ENCODE data around the gene SCAMP5. TPM values are rescaled to one million over a fixed set of nuclear protein-coding genes. Genes with fewer than 3 reads are reported as not detected.

The SCAMP5 gene, protein sequence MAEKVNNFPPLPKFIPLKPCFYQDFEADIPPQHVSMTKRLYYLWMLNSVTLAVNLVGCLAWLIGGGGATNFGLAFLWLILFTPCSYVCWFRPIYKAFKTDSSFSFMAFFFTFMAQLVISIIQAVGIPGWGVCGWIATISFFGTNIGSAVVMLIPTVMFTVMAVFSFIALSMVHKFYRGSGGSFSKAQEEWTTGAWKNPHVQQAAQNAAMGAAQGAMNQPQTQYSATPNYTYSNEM
- 1 to 10 TPM in 1 of 5 donors, under 1 TPM in 4; 0.26 to 8.2 (median 0.51) TPM for total RNA-seq
- 0.57 TPM for total RNA-seq (2013)
- 0 to 5.7 (median 0.46) reads per million in 29 experiments for total RNA-seq

- Mint-ChIP-seq H3K36me3 (no peaks in the 10 kb centered on the region), H3K4me1 (peaks cover 10 to 18% (median 16%) of the 10 kb centered on the region in 3 donors), H3K27me3 (peaks cover 27 to 34% of the 10 kb centered on the region in 2 donors), H3K4me3 (peak within 1 kb of the TSS; percentile 77 to 85 (median 78)), H3K27ac (peak within 1 kb of the TSS in 1 of 2 donors; percentile 67), H3K9me3 (no peaks in the 10 kb centered on the region)
- Histone ChIP-seq H3K27me3 (replicated peaks in 1 of 2; ENCODE audit: control insufficient read depth in 2 of 2, extremely low read depth in 1 of 2, insufficient read depth in 2 of 2, low read length in 1 of 2) (peaks cover 0 to 48% of the 10 kb centered on the region in 2 experiments), H3K36me3 (ENCODE audit: control insufficient read depth in 2 of 2, extremely low read depth in 1 of 2, insufficient read depth in 1 of 2, low read length in 1 of 2) (no peaks in the 10 kb centered on the region), H3K9me3 (no peaks in the 10 kb centered on the region), H3K27ac (ENCODE audit: low read length) (no peak within 1 kb of the TSS), H3K4me3 (ENCODE audit: control insufficient read depth in 1 of 2, extremely low read depth in 1 of 2, low read length in 1 of 2) (peak within 1 kb of the TSS; percentile 66 to 74), H3K4me1 (ENCODE audit: control insufficient read depth in 1 of 2, extremely low read depth in 1 of 2, insufficient read depth in 2 of 2, low read length in 2 of 2) (peaks cover 0 to 19% of the 10 kb centered on the region in 2 experiments)
- DNase-seq (peak; percentile 76 to 94 (median 88)), ATAC-seq (replicated peaks in 1 of 4) (peak; percentile 95 to 98 (median 97))
- CTCF ChIA-PET, result interaction anchor here (0.5 to 1.5 kb wide), 6 partner anchors 20 to 258 kb away, joined by 3 to 6 read pairs (median 3); partner anchors contain the start of genes PPCDC (in 2 of the 2) and CPLX3 (in 1 of the 2)
- POLR2A ChIA-PET, result interaction anchor here in 1 of 2 donors (0.7 kb wide), 1 partner anchor 168 kb away, joined by 5 read pairs; no protein-coding TSS in a partner anchor
- under 1% methylated on average over 44 of the region's 58 CpGs for whole genome bisulfite sequencing (ENCODE audit: insufficient coverage)
These were observed at the start of gene SCAMP5 for GRCh38 chr15:74995182-74995778. TSS of gene SCAMP5 (plus strand) at chr15:74995563. CDS start at chr15:75011840, 16,277 bp downstream.

DNA sequence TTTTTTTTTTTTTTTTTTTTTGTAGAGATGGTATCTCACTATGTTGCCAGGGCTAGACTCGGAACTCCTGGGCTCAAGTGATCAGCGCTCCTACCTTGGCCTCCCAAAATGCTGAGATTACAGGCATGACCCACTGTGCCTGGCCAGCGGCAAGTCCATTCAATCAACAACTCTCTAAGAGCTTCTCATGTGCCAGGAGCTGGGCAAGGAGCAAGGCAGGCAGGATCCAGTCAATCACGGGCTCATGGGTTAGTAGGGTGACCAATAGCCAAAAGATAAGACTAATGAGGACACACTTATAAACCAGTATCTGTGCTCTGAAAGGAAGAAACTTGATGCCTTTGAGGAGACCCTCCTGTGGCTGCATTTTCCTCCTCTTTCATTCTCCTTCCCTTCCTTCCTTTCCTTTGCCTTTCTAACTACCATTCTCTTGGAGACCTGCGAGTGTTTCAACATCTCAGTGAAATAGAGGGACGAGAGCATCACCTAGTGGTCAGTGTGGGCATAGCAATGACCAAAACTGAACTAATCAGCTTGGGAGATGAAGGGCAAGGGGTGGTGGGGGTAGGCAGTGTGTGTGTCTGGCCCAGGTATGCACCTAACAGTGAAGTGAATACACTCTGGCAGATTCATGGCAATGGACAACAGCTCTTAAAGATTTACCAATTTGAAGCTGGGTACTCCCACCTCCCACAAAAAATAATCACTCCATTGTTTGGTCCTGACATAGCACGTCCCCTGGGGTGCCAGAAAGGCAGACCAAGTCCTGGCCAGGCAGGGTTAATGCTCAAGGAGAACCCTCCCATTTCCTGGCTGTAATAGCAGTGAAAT lies 45.1 kb upstream of the SCAMP5 start:
- WGBS (ENCODE audit: insufficient coverage), result 94% methylated on average over 3 of the region's 7 CpGs
- H3K36me3 Mint-ChIP-seq, result no peaks in the 10 kb centered on the region
- no peak overlapping the region for H3K27ac Mint-ChIP-seq
- DNase-seq, result peak; percentile 39 to 88 (median 68)
- Histone ChIP-seq H3K27ac (ENCODE audit: low read length) (no peak overlapping the region), H3K9me3 (no peaks in the 10 kb centered on the region), H3K27me3 (replicated peaks in 1 of 2; ENCODE audit: control insufficient read depth in 2 of 2, extremely low read depth in 1 of 2, insufficient read depth in 2 of 2, low read length in 1 of 2) (peaks cover 0 to 27% of the 10 kb centered on the region in 2 experiments), H3K4me1 (ENCODE audit: control insufficient read depth in 1 of 2, extremely low read depth in 1 of 2, insufficient read depth in 2 of 2, low read length in 2 of 2) (peaks cover 0 to 7% of the 10 kb centered on the region in 2 experiments), H3K4me3 (ENCODE audit: control insufficient read depth in 1 of 2, extremely low read depth in 1 of 2, low read length in 1 of 2) (no peak overlapping the region), H3K36me3 (ENCODE audit: control insufficient read depth in 2 of 2, extremely low read depth in 1 of 2, insufficient read depth in 1 of 2, low read length in 1 of 2) (no peaks in the 10 kb centered on the region)
- H3K27me3 Mint-ChIP-seq, result no peaks in the 10 kb centered on the region
- H3K4me1 Mint-ChIP-seq, result peaks cover 0 to 9% (median 3%) of the 10 kb centered on the region in 3 donors
- ATAC-seq (replicated peaks in 1 of 4), result peak; percentile 89 to 93 (median 90)
- no peaks in the 10 kb centered on the region for H3K9me3 Mint-ChIP-seq
- ChIA-PET CTCF (interaction anchor here (0.6 to 2.1 kb wide), 12 partner anchors 10 to 316 kb away, joined by 3 to 15 read pairs (median 6); partner anchors contain the start of gene COX5A (in 1 of the 2)), POLR2A (interaction anchor here in 1 of 2 donors (1.0 kb wide), 1 partner anchor 16 kb away, joined by 3 read pairs; no protein-coding TSS in a partner anchor)
- H3K4me3 Mint-ChIP-seq, result no peak overlapping the region

DNA sequence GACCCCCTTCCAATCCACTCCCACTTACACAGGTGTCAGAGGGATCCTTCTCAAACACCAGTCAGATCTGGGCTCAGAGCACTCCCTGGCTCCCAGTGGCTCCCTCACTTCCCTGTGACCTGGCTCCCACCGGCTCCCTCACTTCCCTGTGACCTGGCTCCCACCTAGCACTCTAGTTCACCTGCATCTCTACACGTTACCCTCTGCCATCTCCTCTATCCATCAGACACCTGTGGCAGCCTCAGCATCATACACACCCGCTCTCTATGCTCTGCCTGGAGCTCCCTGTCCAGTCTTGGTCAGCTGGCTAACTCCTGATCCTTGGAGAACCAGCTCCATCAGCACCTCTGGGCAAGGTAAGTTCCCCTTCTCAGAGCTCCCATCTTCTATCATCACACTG lies 44.4 kb upstream of the SCAMP5 start:
- peaks cover 0 to 13% (median 7%) of the 10 kb centered on the region in 3 donors for H3K4me1 Mint-ChIP-seq
- no peak overlapping the region for H3K4me3 Mint-ChIP-seq
- Histone ChIP-seq H3K4me3 (ENCODE audit: control insufficient read depth in 1 of 2, extremely low read depth in 1 of 2, low read length in 1 of 2) (no peak overlapping the region), H3K9me3 (no peaks in the 10 kb centered on the region), H3K27ac (ENCODE audit: low read length) (no peak overlapping the region), H3K36me3 (ENCODE audit: control insufficient read depth in 2 of 2, extremely low read depth in 1 of 2, insufficient read depth in 1 of 2, low read length in 1 of 2) (no peaks in the 10 kb centered on the region), H3K4me1 (ENCODE audit: control insufficient read depth in 1 of 2, extremely low read depth in 1 of 2, insufficient read depth in 2 of 2, low read length in 2 of 2) (peaks cover 3 to 14% of the 10 kb centered on the region in 2 experiments), H3K27me3 (replicated peaks in 1 of 2; ENCODE audit: control insufficient read depth in 2 of 2, extremely low read depth in 1 of 2, insufficient read depth in 2 of 2, low read length in 1 of 2) (peaks cover 2 to 34% of the 10 kb centered on the region in 2 experiments)
- ATAC-seq (replicated peaks in 1 of 4) (no peak), DNase-seq (no peak)
- H3K27me3 Mint-ChIP-seq, result no peaks in the 10 kb centered on the region
- H3K36me3 Mint-ChIP-seq, result no peaks in the 10 kb centered on the region
- WGBS (ENCODE audit: insufficient coverage), result 84% methylated on average over 3 of the region's 3 CpGs
- POLR2A ChIA-PET, result no interaction called here
- H3K9me3 Mint-ChIP-seq, result no peaks in the 10 kb centered on the region
- H3K27ac Mint-ChIP-seq, result no peak overlapping the region
- CTCF ChIA-PET, result interaction anchor here (0.6 to 2.1 kb wide), 13 partner anchors 9 to 417 kb away, joined by 3 to 15 read pairs (median 4); partner anchors contain the start of gene COX5A (in 1 of the 2)

GRCh38 chr15:74954515-74954914 lies 40.8 kb upstream of the SCAMP5 start:
- peak overlapping the region in 1 of 3 donors; percentile 69 for H3K4me3 Mint-ChIP-seq
- CTCF ChIA-PET, result interaction anchor here in 1 of 2 donors (0.6 to 1.7 kb wide), 2 partner anchors 17 to 317 kb away, joined by 3 to 5 read pairs; partner anchors contain the start of gene COX5A
- H3K27ac Mint-ChIP-seq, result no peak overlapping the region
- Histone ChIP-seq H3K27ac (ENCODE audit: low read length) (no peak overlapping the region), H3K36me3 (ENCODE audit: control insufficient read depth in 2 of 2, extremely low read depth in 1 of 2, insufficient read depth in 1 of 2, low read length in 1 of 2) (no peaks in the 10 kb centered on the region), H3K9me3 (no peaks in the 10 kb centered on the region), H3K27me3 (replicated peaks in 1 of 2; ENCODE audit: control insufficient read depth in 2 of 2, extremely low read depth in 1 of 2, insufficient read depth in 2 of 2, low read length in 1 of 2) (peaks cover 2 to 60% of the 10 kb centered on the region in 2 experiments), H3K4me1 (ENCODE audit: control insufficient read depth in 1 of 2, extremely low read depth in 1 of 2, insufficient read depth in 2 of 2, low read length in 2 of 2) (peaks cover 3 to 43% of the 10 kb centered on the region in 2 experiments), H3K4me3 (ENCODE audit: control insufficient read depth in 1 of 2, extremely low read depth in 1 of 2, low read length in 1 of 2) (no peak overlapping the region)
- no peaks in the 10 kb centered on the region for H3K9me3 Mint-ChIP-seq
- POLR2A ChIA-PET, result interaction anchor here in 1 of 2 donors (0.6 kb wide), 1 partner anchor 883 kb away, joined by 7 read pairs; no protein-coding TSS in a partner anchor
- ATAC-seq (replicated peaks in 1 of 4) (no peak), DNase-seq (no peak)
- no peaks in the 10 kb centered on the region for H3K36me3 Mint-ChIP-seq
- H3K4me1 Mint-ChIP-seq, result peaks cover 24 to 34% (median 25%) of the 10 kb centered on the region in 3 donors
- H3K27me3 Mint-ChIP-seq, result peaks cover 10 to 23% of the 10 kb centered on the region in 2 donors

DNA sequence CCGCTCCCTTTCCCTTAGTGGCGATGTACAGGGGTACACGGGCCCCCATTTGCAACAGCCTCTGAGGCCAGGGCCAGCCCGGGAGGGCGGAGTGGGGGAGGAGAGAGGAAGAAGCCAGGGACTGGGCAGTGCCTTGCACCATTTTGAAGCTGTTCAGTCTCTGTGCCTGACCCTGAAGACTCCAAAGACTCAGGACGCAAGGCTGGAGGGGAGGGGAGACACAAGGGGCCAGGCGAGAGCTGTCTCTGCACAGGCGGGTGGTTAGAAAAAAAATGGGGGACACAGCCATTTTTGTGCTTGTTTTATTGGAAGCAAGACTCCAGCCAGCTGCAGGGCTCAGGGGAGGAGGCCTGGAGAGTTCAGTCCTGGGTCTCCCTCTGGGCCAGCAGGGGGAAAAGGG lies 40.3 kb upstream of the SCAMP5 start:
- POLR2A ChIA-PET, result interaction anchor here in 1 of 2 donors (0.6 kb wide), 1 partner anchor 883 kb away, joined by 7 read pairs; no protein-coding TSS in a partner anchor
- Histone ChIP-seq H3K27me3 (replicated peaks in 1 of 2; ENCODE audit: control insufficient read depth in 2 of 2, extremely low read depth in 1 of 2, insufficient read depth in 2 of 2, low read length in 1 of 2) (peaks cover 2 to 61% of the 10 kb centered on the region in 2 experiments), H3K27ac (ENCODE audit: low read length) (no peak overlapping the region), H3K9me3 (no peaks in the 10 kb centered on the region), H3K4me3 (ENCODE audit: control insufficient read depth in 1 of 2, extremely low read depth in 1 of 2, low read length in 1 of 2) (no peak overlapping the region), H3K36me3 (ENCODE audit: control insufficient read depth in 2 of 2, extremely low read depth in 1 of 2, insufficient read depth in 1 of 2, low read length in 1 of 2) (no peaks in the 10 kb centered on the region), H3K4me1 (ENCODE audit: control insufficient read depth in 1 of 2, extremely low read depth in 1 of 2, insufficient read depth in 2 of 2, low read length in 2 of 2) (peaks cover 3 to 43% of the 10 kb centered on the region in 2 experiments)
- DNase-seq, result no peak
- 89% methylated on average over 6 of the region's 8 CpGs for WGBS (ENCODE audit: insufficient coverage)
- H3K4me1 Mint-ChIP-seq, result peaks cover 26 to 35% (median 27%) of the 10 kb centered on the region in 3 donors
- CTCF ChIA-PET, result interaction anchor here in 1 of 2 donors (0.6 to 1.7 kb wide), 2 partner anchors 17 to 317 kb away, joined by 3 to 5 read pairs; partner anchors contain the start of gene COX5A
- H3K27me3 Mint-ChIP-seq, result peaks cover 12 to 26% of the 10 kb centered on the region in 2 donors
- H3K27ac Mint-ChIP-seq, result no peak overlapping the region
- ATAC-seq (replicated peaks in 1 of 4), result no peak
- H3K36me3 Mint-ChIP-seq, result no peaks in the 10 kb centered on the region
- H3K4me3 Mint-ChIP-seq, result peak overlapping the region in 2 of 3 donors; percentile 56 to 69
- H3K9me3 Mint-ChIP-seq, result no peaks in the 10 kb centered on the region
